ENCODE results near the gene CABLES1. TPM values are rescaled to one million over a fixed set of nuclear protein-coding genes. Genes with fewer than 3 reads are reported as not detected.

Gene CABLES1
- total and polyA plus RNA-seq, 2 donors from 2014 or later = 7.6 to 40.5 TPM

- H3K9ac ChIP-seq (ENCODE audit: low read length in 3 of 3) = no peak overlapping the region
- H3K36me3 ChIP-seq (ENCODE audit: control insufficient read depth in 2 of 3, insufficient read depth in 3 of 3, low read length in 3 of 3) = peaks cover 0 to 3% (median 0%) of the 10 kb centered on the region in 3 donors
- DNase-seq (no peak), FAIRE-seq (no peak)
- H3K27me3 ChIP-seq (ENCODE audit: control insufficient read depth, insufficient read depth, low read length) = no peaks in the 10 kb centered on the region
- intact Hi-C loops (cut with DNase I) = no loop called here
- H3K4me1 ChIP-seq (ENCODE audit: control insufficient read depth in 2 of 3, insufficient read depth in 2 of 3, low read depth in 1 of 3, low read length in 3 of 3) = no peaks in the 10 kb centered on the region
- TF ChIP-seq CTCF (IDR thresholded peaks at IDR 0.05; ENCODE audit: borderline replicate concordance, extremely low read depth, insufficient read depth) = no peak
- no peaks in the 10 kb centered on the region for H3K9me3 ChIP-seq (ENCODE audit: control insufficient read depth in 2 of 3, insufficient read depth in 1 of 3, low read length in 3 of 3)
- H3K27ac ChIP-seq (ENCODE audit: low read depth in 2 of 2, low read length in 2 of 2) = no peak overlapping the region
- H3K4me3 ChIP-seq (ENCODE audit: low read length in 3 of 3) = no peak overlapping the region
Measured at GRCh38 chr18:23204589-23205235, 69.4 kb downstream of the CABLES1 start.

GRCh38 chr18:23205980-23206379 is 70.7 kb downstream of the CABLES1 start:
- Histone ChIP-seq H3K27me3 (ENCODE audit: control insufficient read depth, insufficient read depth, low read length) (no peaks in the 10 kb centered on the region), H3K9ac (ENCODE audit: low read length in 3 of 3) (no peak overlapping the region), H3K27ac (ENCODE audit: low read depth in 2 of 2, low read length in 2 of 2) (no peak overlapping the region), H3K4me3 (ENCODE audit: low read length in 3 of 3) (no peak overlapping the region), H3K4me1 (ENCODE audit: control insufficient read depth in 2 of 3, insufficient read depth in 2 of 3, low read depth in 1 of 3, low read length in 3 of 3) (no peaks in the 10 kb centered on the region), H3K9me3 (ENCODE audit: control insufficient read depth in 2 of 3, insufficient read depth in 1 of 3, low read length in 3 of 3) (no peaks in the 10 kb centered on the region), H3K36me3 (ENCODE audit: control insufficient read depth in 2 of 3, insufficient read depth in 3 of 3, low read length in 3 of 3) (peaks cover 0 to 6% (median 0%) of the 10 kb centered on the region in 3 donors)
- TF ChIP-seq CTCF (IDR thresholded peaks at IDR 0.05; ENCODE audit: borderline replicate concordance, extremely low read depth, insufficient read depth) = no peak
- intact Hi-C loops (cut with DNase I) = no loop called here
- DNase-seq (no peak), FAIRE-seq (no peak)

- no peak overlapping the region for H3K27ac ChIP-seq (ENCODE audit: low read depth in 2 of 2, low read length in 2 of 2)
- peaks cover 0 to 6% (median 0%) of the 10 kb centered on the region in 3 donors for H3K36me3 ChIP-seq (ENCODE audit: control insufficient read depth in 2 of 3, insufficient read depth in 3 of 3, low read length in 3 of 3)
- no peak overlapping the region for H3K9ac ChIP-seq (ENCODE audit: low read length in 3 of 3)
- H3K9me3 ChIP-seq (ENCODE audit: control insufficient read depth in 2 of 3, insufficient read depth in 1 of 3, low read length in 3 of 3) = no peaks in the 10 kb centered on the region
- no peaks in the 10 kb centered on the region for H3K4me1 ChIP-seq (ENCODE audit: control insufficient read depth in 2 of 3, insufficient read depth in 2 of 3, low read depth in 1 of 3, low read length in 3 of 3)
- FAIRE-seq (no peak), DNase-seq (no peak)
- H3K4me3 ChIP-seq (ENCODE audit: low read length in 3 of 3) = no peak overlapping the region
- TF ChIP-seq CTCF (IDR thresholded peaks at IDR 0.05; ENCODE audit: borderline replicate concordance, extremely low read depth, insufficient read depth) = peak; percentile 25
- intact Hi-C loops (cut with DNase I) = no loop called here
- H3K27me3 ChIP-seq (ENCODE audit: control insufficient read depth, insufficient read depth, low read length) = no peaks in the 10 kb centered on the region
Measured at GRCh38 chr18:23207191-23207955, 72.1 kb downstream of the CABLES1 start.

All from kidney (tissue), 14 donors.